HG03521 (cell line): Measurements from ENCODE around the gene C2CD4C.
"Not testable (repeated sequence)": the region's sequence is repeated elsewhere in the genome, so short reads cannot be mapped to it uniquely, and the experiment has no call there.

ENCODE experiments used
- ATAC-seq: cut with Tn5 transposase; IDR thresholded peaks from one replicate; pipeline ENCODE4 v1.9.1; 2021; ENCODE audit warnings: mild to moderate bottlenecking, moderate library complexity; ENCODE audit not compliant: unreplicated experiment

C2CD4C gene

DNA sequence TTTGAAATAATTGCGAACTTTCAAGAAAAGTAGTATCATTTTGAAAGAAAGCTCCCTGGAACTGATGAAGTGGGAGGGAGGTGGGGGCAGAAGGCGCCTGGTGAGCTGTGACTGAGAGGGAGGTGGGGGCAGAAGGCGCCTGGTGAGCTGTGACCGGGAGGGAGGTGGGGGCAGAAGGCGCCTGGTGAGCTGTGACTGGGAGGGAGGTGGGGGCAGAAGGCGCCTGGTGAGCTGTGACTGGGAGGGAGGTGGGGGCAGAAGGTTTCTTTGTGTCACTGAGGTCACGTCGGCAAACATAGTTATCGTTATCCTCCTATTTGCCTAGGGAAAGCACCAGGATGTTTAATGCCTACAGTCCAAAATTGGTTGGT is 24.2 kb downstream of the C2CD4C start:
- no peak for ATAC-seq

DNA sequence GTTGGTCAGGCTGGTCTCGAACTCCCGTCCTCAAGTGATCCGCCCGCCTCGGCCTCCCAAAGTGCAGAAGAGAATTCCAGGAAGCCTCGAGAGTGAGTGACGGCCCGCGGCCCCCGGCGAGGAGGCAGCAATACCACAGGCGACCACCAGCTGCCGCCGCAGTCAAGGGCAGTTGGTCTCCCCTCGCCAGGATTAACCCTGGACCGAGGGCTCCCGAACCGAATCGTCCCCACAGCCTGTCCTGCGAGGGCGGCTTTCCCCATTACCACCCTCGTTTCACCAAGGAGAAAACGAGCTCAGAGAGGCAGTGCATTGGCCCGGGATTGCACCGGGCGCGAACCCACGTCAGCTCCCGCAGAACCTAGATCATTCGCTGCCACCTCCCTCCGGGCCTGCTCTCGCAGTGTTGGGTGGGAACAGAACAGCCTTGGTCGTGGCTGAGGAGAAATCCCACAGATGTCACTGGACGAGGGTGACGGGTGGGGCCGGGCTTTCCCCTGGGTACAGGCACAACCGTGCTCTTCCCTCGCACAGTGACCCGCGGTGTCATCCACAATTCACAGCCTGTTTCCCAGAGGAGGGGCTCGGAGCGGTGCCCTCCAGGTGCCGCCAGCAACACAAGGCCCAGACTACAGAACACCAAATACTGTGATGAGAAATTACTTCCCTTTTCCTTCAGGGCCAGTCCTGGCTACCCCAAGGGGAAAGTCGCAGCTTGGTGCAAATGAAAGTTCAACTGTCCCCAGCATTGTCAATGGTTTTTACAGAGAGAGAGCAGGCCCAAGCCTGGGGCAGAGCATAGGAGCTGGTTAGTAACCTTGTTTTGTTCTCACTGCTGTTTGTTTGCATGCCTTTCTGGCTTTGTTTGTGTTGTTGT is 24.8 kb downstream of the C2CD4C start:
- no peak for ATAC-seq

GRCh38 chr19:383040-383439 is 25.9 kb downstream of the C2CD4C start:
- no peak for ATAC-seq

- not testable (repeated sequence) for ATAC-seq
Measured at GRCh38 chr19:382578-382977, 26.4 kb downstream of the C2CD4C start.

DNA sequence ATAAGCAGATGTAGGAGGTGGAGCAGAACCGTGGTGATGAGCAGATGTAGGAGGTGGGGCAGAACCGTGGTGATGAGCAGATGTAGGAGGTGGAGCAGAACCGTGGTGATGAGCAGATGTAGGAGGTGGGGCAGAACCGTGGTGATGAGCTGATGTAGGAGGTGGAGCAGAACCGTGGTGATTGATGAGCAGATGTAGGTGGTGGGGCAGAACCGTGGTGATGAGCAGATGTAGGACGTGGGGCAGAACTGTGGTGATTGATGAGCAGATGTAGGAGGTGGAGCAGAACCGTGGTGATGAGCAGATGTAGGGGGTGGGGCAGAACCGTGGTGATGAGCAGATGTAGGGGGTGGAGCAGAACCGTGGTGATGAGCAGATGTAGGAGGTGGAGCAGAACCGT is 27.0 kb downstream of the C2CD4C start:
- ATAC-seq = not testable (repeated sequence)

GRCh38 chr19:380618-381219 is 28.2 kb downstream of the C2CD4C start:
- ATAC-seq = not testable (repeated sequence)

GRCh38 chr19:379796-380195 is 29.2 kb downstream of the C2CD4C start:
- ATAC-seq = no peak

DNA sequence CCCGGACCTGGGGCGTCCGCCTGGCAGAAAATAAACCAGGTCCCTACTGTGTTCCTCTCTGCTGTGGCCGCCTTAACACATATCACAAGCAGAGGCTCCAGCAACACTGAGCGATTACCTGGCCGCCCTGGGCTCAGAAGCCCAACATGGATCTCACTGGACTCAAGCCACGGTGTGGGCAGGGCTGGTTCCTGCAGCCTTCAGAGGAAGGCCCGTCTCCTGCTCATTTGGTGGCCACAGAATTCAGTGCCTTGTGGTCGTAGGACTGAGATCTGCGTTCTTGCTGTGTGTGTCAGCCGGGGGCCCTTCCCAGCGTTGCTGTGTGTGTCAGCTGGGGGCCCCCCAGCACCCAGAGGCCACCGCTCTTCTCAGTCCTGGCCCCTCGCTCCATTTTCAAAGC is 30.2 kb downstream of the C2CD4C start:
- ATAC-seq = no peak

GRCh38 chr19:377801-378581 is 31.0 kb downstream of the C2CD4C start:
- ATAC-seq = no peak

- ATAC-seq = no peak
Measured at GRCh38 chr19:376111-376470, 32.9 kb downstream of the C2CD4C start.

GRCh38 chr19:375395-376110 is 33.4 kb downstream of the C2CD4C start:
- no peak for ATAC-seq

- no peak for ATAC-seq
Measured at GRCh38 chr19:374886-375235, 34.1 kb downstream of the C2CD4C start.

DNA sequence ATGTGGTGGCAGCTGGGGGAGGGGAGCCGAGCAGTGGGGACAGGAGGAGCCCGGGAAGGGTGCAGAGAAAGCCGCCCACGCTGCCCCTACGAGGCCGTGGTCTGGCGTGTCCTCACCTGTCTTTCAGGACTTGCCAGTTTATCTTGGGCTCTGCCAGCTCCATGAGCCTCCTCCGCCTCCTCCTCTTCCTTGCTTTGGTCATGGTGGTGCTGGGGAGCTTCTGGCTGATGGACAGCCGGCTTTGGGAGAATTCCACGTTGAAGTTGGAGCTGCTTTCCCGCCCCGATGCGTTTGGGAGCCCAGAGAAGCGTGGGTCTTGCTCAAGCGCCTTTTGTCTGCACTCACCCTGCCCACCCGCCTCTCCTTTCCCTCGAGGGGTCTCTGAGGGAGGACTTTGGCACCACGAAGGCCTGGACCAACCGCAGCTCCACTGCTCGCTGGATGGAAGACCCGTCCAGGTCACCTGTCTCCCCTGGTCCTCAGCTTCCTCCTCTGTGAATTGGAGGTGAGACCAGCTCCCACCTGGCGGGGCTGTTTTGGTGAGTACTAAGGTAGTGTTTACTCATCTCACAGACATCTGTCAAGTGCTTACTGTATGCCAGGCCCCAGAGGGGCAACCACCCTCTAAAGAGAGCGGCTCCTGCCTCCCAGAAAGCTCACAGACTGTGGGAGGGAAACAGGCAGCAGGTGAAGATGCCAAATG is 34.6 kb downstream of the C2CD4C start:
- ATAC-seq = no peak

- ATAC-seq = no peak
Measured at GRCh38 chr19:373391-374182, 35.4 kb downstream of the C2CD4C start.

- no peak for ATAC-seq
Measured at GRCh38 chr19:372306-372890, 36.5 kb downstream of the C2CD4C start.

DNA sequence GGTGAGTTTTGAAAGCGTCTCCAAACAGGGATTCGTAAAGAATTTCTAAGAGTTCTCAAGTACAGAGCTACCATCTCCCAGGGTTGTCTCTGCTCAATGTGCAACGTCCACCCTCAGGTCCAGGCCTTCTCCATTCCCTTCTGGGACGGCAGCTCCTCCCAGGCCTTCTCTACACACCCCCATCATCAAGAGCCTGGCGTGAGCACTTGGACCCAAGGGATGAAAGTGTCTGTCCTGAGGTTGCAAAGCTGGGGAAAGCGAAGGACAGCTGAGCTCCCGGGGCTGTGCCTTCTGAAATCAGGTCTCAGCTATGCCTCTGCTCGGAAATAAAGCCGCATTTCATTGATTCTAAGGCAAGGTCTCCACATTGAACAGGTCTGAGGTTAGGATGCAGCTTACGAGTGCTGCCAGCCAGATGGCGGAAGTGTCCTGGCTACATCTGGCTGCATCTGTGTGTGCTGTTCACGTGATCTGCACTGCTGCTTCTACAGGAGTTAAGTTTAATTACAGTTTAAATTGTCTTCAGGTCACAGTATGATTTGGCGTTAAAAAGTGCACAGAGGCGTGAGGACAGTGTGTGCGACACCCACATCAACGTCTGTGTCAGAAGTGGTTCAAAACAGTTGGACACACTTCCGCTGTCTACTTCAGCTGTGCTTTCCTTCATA is 37.3 kb downstream of the C2CD4C start:
- no peak for ATAC-seq

GRCh38 chr19:370641-371330 is 38.2 kb downstream of the C2CD4C start:
- ATAC-seq = no peak

DNA sequence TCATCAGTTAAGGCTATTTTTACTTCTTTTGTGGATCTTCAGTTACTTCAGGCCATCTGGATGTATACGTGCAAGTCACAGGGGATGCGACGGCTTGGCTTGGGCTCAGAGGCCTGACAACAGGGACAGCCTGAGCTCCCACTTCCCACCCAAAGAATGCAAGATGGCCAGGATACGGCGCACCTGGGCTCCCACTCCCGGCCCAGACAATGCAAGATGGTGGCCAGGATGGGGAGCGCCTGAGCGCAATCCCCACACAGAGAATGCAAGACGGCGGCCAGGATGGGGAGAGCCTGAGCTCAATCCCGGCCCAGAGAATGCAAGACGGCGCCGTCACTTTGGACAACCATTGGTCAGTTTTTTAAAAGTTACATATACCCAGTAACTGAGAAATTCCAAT is 39.1 kb downstream of the C2CD4C start:
- no peak for ATAC-seq
